Effector CD8-positive, alpha-beta T cell (primary cell): ENCODE results near the gene PLPP1.

ENCODE experiments used
- DNase-seq: peaks from one replicate; lab custom pipeline; 2025; lab: John Stamatoyannopoulos, UW

Gene PLPP1

DNA sequence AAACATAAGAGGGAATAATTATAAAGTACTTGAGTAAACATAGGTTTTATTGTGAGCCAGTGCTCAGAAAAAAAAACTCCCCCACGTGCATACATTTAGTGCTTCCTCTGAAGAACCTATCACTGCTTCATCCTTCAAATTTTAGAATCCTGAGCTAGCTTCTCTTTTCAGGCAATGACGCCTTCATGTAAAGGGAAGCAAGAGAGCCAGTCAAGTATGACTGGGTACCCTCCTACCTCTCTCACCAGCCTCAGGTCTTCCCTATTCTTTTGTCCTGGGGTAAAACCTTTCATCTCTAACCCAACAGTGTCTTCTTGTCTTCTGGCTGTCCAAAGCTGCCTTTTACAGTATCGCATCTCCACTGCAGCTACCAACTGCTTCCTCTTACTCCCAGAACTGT is 32.0 kb downstream of the PLPP1 start:
- no peak for DNase-seq

DNA sequence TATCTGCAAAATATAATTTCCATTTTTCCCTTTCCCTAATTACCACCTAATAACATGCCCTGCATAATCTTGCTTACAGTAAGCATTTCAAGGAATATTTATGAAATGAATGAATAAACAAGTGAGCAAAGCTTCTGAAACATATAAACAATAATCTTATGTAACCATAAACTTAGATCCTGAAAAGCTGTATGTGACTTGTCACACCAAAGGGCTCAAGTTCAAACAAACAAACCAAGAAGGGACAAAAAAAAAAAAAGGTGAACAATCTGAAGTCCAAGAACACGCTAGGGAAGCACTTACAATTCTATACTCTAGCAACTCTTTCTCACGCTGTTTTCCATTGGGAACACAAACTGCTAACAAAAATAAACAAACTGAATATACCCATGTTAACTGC is 36.3 kb downstream of the PLPP1 start:
- no peak for DNase-seq

DNA sequence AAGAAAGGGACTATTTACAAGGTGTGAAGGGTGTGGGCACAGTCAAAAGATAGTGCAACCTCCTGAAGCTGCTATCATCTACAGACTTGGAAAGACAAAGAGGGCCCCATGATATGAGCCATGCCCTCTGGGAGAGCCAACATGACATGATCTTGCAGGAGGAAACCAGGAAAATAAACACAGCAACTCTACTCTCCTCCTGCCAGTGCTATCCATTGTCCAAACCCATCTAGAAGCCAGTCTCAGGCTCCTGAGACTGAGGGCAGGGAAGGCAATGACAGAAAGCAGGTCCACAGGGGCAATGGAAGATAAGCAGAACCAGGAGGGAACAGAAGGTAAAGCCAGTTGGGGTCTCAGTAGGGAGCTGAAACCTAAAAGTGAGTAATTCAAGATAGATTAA is 37.1 kb downstream of the PLPP1 start:
- DNase-seq, result no peak

DNA sequence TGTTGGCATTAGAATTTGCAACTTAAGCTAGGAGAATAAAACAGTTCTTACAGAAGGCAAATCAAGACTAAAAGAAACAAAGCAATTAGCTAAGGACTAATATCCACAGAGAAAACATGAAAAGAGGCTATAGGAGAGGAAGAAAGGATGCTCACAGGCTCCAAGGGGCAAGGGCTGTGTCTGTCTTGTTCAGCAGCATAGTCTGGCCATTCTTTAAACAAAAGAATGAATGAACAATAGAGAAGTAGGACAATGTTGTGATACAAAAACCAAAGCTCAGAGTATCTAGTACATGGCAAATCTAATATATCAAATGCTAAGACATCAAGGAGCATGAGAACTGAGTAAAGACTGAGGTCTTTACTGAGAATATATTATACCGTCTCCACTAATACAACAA is 39.5 kb downstream of the PLPP1 start:
- DNase-seq, result no peak

DNA sequence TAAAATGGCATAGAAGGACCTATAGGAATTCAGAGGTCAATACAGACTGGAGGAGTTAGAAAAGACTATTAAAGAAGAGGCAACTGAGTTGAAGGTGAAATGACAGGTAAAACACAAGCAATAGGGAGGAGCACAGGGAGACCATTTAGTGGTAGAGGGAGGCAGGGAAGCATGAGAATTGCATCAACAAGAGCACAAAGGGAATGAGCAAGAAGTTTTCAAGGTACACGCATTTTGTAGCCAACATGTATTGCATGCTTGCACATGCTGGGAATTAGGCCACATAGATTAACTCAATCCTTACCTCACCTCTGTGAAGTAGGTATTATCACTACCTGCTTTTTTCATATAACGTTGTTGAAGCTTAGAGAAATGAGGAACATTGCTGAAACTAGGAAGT is 42.3 kb downstream of the PLPP1 start:
- DNase-seq, result no peak

DNA sequence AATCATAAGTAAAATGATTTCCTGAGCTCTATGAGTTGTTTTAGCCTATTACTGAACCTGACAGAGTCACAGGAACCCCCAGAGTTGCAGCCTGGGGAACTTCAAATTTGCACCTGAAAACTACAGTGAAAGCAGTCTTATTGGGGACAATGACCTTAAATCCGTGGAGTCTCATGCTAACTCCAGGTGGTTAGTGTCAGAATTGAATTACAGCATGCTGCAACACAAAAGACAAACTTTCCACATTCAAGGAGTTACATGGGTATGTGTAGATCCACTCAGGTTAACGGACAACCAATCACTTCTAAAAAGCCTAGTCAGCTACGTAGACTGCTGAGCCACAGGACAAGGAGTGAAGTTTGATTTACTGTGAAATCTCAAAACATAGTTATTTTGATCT is 49.7 kb downstream of the PLPP1 start:
- no peak for DNase-seq

DNA sequence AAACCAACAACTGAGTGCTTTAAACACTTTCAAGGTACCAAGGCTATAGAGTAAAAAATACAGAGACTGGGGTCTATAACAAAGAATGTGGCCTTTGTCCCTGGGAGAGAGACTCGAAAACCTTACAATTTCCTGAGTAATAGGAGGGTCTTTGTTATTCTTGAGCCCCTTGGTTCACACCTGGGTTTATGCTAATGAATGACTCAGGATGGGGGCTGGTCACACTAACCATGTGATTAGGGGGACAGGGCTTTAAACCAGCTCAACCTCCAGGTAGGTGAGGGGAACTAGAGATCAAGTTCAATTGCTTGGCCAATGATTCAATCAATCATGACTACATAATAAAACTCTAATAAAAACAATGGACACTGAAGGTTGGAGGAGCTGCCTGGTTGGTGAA is 50.2 kb downstream of the PLPP1 start:
- no peak for DNase-seq

DNA sequence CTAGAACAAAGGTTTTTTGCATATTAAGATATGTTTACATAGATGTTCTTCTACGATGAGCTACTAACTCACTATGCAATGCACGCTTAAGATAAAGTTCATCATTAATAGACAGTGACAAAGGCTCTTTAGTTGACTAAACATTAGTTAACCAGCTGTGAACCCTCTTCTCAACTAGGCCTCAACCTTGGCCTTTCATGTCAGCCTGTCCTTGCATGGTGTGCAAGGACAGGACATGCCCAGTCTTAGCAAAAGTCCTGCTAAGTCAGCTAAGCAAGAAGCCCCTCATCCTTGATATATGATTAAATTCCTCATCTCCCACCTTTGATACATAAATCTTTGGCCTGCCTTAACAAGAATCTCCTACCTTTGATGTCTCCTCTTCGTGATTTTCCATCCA is 50.9 kb downstream of the PLPP1 start:
- DNase-seq, result no peak

DNA sequence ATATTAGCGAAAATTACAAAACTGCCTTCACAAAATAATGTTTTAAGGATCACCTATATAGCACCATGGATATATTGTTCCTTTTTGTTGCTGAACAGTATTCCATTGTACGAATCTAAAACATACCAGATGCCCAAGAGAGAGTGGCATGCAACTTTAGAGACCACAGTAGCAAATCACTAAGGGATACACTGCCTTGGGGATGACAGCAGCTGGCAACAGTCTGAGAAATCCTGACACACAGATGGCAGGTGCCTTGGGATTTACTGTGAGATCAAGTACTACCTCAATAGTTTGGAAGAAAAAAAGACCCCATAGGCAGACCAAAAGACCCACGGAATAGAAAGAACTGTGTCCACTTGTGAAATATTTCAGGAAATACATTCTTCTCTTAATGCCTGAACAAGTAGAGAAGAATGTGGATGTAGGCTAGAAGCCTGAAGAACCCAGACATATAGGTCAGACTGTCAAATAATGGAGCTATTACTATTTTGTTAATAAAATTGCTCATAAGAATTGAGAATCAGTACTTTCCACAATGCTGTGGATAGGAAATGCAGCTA is 53.4 kb downstream of the PLPP1 start:
- no peak for DNase-seq

DNA sequence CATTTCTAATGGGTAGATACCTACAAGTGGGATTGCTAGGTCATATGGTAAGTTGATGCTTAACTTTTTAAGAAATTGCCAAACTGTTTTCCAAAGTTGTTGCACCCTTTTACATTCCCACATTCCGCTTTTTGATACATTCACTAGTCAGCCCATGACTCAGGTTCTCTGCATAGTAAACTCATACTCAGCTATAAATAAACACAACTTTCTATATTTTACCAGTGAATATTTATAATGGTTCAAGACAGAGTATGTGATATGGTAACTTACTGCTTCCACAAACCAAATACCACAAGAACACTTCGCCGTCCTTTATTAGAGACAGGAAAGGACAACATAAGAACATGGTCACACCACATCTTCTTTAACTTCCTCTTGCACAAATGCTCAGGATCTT is 54.0 kb downstream of the PLPP1 start:
- no peak for DNase-seq

DNA sequence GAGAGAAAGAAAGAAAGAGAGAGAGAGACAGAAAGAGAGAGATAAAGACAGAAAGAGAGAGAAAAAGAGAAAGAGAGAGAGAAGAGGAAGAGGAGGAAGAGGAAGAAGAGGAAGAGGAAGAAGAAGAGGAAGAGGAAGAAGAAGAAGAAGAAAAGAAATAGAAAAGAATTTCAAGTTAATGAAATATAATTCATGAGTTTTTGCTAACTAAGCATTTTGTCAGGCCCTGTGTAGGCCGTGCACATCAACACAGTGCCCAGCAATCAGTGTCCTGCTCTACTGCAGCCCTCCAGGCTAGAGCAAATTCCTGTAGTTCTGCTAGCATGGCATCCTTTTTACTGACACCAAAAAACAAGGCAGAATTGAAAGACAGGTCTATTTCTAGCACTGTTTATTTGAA is 62.1 kb downstream of the PLPP1 start:
- no peak for DNase-seq

DNA sequence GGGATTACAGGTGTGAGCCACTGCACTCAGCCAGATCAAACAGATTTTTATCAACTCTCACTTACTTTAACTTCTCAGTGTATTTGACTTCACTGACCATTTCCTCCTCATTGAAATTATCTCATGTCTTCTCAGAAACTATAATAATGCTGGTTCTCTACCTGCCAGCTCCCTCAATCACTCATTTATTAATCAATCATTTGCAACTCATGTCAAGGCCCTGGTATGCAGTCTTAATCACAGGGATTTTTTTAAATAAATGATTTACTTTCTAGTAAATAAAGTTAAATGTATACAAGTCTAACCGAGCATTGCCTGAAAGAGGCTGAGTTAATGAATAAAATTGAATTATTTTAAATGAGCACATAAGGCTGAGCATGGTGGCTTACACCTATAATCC is 63.3 kb downstream of the PLPP1 start:
- no peak for DNase-seq

DNA sequence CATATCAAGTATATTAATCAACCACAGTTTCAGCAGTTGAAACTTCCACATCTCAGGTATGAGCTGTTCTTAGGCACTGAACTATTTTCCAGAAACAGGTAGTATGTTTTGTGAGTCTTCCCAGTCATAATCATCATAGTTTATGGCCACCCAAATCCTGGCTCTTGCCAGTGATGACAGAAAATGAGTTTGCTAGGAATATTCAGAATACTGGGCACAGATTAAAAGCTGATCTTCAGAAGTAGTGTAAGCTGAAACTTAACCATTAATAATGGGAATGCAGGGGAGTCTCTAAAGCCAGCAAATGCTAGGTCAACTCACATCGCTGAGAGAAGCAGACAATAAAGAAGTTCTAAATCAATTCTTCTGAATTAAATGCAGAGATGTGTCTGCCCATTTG is 64.5 kb downstream of the PLPP1 start:
- no peak for DNase-seq

DNA sequence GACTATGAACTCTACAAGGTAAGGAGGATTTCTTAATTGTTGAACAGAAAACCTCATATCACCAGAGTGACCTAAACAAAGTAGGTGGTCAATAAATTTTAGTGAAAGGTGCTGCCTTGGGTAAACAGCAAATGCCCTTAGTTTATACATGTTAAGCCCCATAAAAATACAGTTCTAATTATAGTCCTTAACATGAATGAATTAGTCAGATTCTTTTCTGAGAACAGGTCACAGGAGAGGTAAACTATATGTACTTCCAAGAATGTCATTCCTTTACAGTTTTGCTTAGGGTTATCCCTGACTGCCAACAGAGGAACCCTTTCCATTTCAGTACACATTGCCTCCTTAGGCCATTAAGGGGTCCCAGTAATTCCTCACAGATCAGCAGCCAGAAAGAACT is 64.9 kb downstream of the PLPP1 start:
- DNase-seq, result no peak

DNA sequence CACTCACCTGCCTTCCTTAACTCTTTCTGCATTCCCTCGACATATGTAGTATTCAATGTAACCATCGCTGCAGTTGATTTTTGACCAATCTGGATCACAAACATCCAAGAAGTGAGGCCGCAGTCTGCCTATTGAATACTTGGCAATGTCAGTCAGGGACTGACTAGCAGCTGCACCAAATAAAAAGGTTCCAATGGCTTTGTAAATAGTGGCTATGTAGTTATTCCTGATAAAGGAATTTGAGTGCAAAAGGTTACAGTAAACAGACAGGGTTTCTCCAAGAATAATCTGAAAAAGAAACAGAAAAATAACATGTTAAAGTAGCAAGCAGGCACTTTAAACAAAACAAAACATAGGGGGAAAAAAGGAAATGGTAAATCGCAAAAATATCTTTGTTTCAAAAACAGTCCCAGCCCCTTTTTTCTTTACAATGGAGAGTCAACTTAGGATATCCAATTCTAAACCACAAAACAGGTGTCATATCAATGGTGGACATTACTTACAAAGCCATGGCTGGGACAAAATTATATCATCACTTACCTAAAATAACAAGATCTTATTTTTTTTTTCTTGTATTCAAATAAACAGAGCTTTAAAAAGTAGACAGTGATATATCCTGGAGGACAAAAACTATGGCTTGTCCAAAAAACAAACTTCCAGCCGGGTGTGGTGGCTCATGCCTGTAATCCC is 66.8 kb downstream of the PLPP1 start:
- DNase-seq, result no peak

DNA sequence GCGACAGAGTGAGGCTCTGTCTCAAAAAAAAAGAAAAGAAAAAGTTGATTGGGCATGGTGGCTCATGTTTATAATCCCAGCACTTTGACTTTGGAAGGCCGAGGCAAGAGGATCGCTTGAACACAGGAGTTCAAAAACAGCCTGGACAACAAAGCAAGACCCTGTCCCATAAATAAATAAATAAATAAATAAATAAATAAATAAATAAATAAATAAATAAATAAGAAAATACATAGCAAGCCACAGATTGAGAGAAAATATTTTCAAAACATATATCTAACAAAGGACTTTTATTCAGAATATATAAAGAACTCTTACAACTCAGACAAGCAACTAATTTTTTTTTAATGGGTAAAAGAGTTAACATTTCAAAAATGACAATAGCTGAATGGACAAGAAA is 71.2 kb downstream of the PLPP1 start:
- no peak for DNase-seq

DNA sequence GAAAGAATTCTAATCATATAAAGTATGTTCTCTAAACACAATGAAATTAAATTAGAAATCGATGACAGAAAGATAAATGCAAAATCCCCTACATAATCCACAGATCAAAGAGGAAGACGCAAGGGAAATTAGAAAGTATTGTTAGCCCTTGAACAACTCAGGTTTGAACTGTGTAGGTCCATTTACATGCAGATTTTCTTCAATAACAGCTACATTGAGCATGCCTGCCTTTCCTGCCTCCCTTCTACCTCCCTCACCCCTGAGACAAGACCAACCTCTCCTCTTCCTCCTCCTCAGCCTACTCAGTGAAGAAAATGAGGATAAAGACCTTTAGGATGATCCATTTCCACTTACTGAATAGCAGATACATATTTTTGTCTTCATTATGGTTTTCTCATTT is 75.2 kb downstream of the PLPP1 start:
- no peak for DNase-seq

DNA sequence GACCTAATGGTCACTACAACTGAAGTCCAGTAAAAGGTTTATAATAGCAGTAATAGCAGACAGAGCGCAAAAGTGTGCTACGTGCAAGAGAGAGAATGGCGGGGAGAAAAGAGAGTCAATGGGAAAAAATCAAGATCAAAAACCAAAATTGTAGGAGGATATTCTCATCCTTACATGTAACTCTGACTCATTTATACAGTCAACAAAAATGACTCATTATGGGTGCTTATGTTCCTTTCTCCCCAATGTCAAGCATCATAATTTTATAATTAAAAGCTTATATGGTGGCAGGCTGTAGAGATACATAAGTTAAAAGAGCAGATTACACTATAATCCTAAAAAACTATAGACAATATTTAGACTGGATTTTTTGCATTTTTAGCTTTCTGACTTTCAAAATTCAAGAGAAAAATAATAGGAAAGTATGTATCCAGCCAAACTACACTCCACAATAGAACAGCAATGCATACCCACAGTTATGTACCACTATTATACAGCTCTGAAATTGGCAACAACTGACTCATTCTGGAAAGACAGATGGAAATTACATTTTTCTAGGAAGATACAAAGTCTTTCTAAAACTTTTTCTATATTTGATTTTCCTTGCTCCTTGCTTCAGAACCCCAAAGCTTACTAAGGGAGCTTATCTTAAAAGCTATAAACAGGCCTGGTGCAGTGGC is 78.4 kb downstream of the PLPP1 start:
- DNase-seq, result no peak

DNA sequence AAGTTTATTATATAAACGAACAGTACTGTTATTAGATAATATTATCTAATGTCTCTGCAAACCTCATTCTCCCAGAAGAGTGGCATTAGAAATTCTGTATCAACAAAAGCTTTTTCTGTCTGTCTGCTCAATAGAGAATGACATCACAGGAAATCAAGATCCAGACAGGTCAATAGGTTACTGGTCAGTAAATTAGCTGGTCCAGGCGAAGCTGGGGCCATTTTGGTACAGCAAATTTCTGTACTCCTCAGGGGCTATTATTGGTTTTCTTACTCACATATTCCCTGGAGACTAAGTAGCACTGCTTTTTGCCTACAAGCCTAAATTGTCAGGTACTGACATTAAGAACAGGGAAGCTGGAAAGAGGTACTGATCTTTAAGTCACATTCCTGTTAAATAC is 80.5 kb downstream of the PLPP1 start:
- DNase-seq, result no peak

DNA sequence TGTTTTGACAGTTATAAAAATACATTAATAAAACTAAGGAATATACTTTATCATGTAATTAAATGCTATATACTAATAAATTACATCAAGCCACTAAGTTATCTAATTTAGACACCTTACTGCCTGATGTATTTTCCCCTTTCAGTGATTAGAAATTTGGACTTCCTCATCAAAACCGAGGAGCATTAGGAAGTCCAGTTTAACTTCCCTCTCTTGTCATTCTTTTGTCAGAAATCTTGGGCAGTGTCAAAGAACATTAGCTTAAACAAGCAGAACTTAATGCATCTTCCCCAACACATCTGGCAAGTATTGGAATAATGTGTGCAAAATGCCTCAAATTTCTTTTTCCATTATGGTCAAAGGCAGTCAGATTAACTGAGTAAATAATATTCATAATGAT is 81.6 kb downstream of the PLPP1 start:
- no peak for DNase-seq

DNA sequence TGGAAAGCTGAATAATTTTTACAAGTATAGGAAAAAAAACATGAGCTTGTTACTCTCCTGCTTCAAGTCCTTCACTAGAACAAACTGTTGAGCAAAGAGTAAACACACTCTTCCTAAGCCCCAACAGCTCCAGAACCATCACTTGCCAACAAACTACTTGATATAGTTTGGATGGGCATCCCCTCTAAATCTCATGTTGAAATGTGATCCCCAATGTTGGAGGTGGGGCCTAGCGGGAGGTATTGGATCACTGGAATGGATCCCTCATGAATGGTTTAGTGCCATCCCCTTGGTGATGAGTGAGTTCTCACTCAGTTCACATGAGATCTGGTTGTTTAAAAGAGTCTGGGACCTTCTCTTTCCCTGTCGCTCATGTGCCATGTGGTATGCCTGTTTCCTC is 82.8 kb downstream of the PLPP1 start:
- DNase-seq, result no peak

DNA sequence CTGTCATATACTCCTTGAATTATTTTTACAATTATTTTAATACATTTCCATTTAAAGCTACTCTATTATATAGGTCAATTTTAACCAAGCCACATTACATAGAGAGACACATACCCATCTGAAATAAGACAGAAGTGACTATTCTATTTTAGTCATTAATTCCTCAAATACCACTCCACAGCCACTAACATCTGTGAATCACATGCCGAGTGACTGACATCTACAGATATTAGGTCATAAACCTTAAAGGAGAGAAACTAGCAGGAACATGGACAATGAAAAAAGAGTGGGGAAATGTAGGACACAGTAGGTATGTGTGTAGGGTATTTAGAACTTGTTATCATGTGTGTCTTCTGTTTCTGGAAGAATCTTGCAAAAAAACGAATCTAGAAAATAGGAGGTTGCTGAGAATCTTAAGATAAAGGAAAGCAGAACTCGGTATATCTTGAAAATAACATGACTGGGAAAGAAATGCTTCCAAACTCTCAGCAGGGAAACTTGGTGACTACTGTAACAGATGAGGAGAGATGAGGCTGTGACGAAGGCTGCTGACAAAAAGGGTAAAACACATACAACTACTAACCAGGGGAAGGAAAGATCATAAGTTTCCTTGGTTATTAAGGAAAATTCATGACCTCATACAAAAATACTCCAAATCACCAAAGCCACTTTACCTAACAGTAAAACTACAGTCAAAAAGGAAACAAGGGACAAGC is 84.6 kb downstream of the PLPP1 start:
- DNase-seq, result no peak
